Measurements from ENCODE around the gene SLC39A7.

SLC39A7 gene

GRCh38 chr6:33166363-33166762 lies 34.3 kb upstream of the SLC39A7 start:
- no peak for DNase-seq (ENCODE audit: low read depth)
- H3K4me3 ChIP-seq (ENCODE audit: low read length): no peak overlapping the region
- TF ChIP-seq CTCF (IDR thresholded peaks at IDR 0.05; ENCODE audit: insufficient read depth, low read depth, low read length, missing control alignments): no peak

GRCh38 chr6:33166811-33167210 lies 33.9 kb upstream of the SLC39A7 start:
- no peak overlapping the region for H3K4me3 ChIP-seq (ENCODE audit: low read length)
- DNase-seq (ENCODE audit: low read depth): no peak

DNA sequence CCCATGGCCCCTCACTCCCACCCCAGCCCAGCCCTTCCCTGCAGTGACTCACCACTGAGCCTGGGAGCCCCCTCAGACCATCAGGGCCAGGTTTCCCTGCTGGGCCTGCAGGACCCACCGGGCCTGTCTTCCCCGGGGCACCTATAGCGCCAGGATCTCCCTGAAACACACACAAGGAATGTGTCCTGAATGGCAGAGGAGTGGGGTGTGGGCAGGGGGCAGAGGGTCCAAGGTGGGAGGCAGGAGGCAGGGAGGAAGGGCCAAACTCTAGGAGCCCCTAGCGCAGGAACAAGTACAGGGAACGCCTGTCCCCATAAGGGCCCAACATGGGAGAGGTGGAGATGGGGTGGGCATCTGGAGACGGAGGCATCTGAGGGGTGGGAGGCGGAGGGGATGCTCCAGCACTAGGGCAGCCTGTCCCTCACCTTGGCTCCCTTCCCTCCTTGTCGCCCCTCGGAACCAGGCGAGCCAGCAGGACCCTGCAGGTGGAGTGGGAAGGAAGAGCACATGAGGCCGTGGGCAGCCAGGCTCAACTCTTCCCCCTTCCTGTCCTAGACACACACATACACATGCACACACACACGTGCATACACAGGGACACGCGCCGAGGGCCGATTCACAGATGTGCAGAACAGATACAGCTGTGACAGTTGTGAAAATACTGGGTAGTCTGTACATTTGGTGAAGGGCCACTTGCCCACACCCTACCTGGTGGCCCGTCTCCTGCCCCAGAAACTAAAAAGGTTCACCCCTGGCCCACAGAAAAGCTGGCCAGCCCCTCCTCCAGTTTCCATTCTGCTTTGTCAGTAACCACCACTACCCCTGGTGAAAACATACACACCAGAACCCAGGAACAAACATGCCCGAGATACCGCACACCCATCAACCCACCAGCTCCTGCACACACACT lies 33.0 kb upstream of the SLC39A7 start:
- no peak for DNase-seq (ENCODE audit: low read depth)
- TF ChIP-seq CTCF (IDR thresholded peaks at IDR 0.05; ENCODE audit: insufficient read depth, low read depth, low read length, missing control alignments): no peak

More at GRCh38 chr6:33166811-33167210, 33.9 kb upstream of the SLC39A7 start:
- TF ChIP-seq CTCF (IDR thresholded peaks at IDR 0.05; ENCODE audit: insufficient read depth, low read depth, low read length, missing control alignments): no peak

GRCh38 chr6:33168284-33168601 lies 32.4 kb upstream of the SLC39A7 start:
- no peak overlapping the region for H3K4me3 ChIP-seq (ENCODE audit: low read length)
- TF ChIP-seq CTCF (IDR thresholded peaks at IDR 0.05; ENCODE audit: insufficient read depth, low read depth, low read length, missing control alignments): no peak
- DNase-seq (ENCODE audit: low read depth): no peak

More for the DNA sequence above, 33.0 kb upstream of the SLC39A7 start:
- no peak overlapping the region for H3K4me3 ChIP-seq (ENCODE audit: low read length)

DNA sequence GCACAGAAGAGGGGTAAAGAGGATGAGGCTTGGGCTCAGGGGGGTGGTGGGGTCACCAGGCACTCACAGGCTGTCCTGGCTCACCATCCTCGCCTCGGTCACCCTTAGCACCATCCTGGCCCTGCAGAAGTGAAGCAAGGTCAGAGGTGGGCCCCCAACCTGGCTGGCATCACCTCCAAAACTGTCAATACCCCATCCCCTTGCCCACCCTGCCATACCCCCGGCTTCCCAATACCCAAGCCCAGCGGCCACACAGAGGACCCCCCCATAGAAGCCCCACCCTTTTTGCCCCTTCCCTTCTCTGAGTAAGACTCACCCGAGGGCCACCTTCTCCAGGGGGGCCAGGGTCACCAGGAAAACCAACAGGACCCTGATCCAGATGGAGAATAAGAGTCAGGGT lies 32.0 kb upstream of the SLC39A7 start:
- DNase-seq (ENCODE audit: low read depth): no peak
- TF ChIP-seq CTCF (IDR thresholded peaks at IDR 0.05; ENCODE audit: insufficient read depth, low read depth, low read length, missing control alignments): no peak
- no peak overlapping the region for H3K4me3 ChIP-seq (ENCODE audit: low read length)

DNA sequence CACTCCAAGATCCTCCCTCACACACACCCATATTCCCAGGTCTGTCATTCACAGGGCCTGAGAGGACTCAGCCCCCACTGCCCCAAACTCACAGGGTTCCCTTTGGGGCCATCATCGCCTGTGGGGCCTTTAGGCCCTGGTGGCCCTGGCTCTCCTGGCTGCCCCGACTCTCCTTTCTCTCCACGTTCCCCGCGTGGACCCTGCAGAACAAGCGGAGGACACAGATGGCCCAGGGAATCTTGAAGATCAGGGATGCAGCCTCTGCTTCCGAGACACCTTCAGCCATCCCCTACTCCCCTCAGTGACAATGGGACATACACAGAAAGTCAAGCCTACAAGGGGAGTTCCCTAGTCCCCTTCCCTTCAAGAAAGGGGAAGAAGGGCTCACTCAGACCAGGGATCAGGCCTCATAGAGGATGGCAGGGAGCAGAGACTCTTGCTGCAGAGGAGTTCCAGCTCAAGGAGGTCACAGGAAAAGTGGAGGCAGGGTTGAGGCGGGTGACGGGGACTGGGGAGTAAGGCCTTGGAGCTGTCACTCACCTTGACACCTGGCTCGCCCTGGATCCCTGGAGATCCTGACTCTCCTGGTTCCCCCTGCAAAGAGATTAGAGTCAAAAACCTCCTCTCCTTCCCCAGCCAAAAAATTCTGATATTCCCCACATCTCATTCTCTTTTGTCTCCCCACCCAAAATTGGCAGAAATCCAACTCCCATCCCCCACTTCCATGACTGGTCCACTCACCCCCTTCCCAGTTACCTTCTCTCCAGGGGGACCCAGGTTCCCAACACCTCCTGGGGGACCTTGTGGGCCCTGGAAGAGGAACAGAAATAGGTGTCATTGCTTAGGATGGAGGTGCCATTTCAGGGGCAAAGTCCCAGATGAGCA lies 31.1 kb upstream of the SLC39A7 start:
- no peak for TF ChIP-seq CTCF (IDR thresholded peaks at IDR 0.05; ENCODE audit: insufficient read depth, low read depth, low read length, missing control alignments)
- H3K4me3 ChIP-seq (ENCODE audit: low read length): no peak overlapping the region
- DNase-seq (ENCODE audit: low read depth): no peak

Measured in epithelial cell of esophagus (primary cell).